OCI-LY3 (cell line): ENCODE results near the gene NDUFAF5.

Experiments
- H2AFZ ChIP-seq: fragments of 200-600, 300-600 bp; shearing (Covaris generic); 2 replicates; pipeline ENCODE4 v1.6.0; 2014; ENCODE audit warnings: antibody characterized with exemption, low read depth, low read length
- H3K27ac ChIP-seq: fragments of 200-600, 300-600 bp; sonication (generic); 2 replicates; pipeline ENCODE4 v1.5.1; 2014; ENCODE audit warnings: mild to moderate bottlenecking, low read length, moderate library complexity, mixed read lengths
- H3K27me3 ChIP-seq: fragments of 200-600, 300-600 bp; sonication (generic); 2 replicates; pipeline ENCODE4 v1.6.1; 2014; ENCODE audit warnings: low read depth, low read length, mixed read lengths
- H3K36me3 ChIP-seq: fragments of 200-600, 300-600 bp; sonication (generic); replicated peaks from 2 replicates; pipeline ENCODE3; 2014; ENCODE audit warnings: low read depth, low read length, mixed read lengths
- H3K4me1 ChIP-seq: fragments of 300-600, 200-600 bp; sonication (generic); 2 replicates; pipeline ENCODE4 v1.6.1; 2014; ENCODE audit warnings: low read length, mixed read lengths
- H3K4me2 ChIP-seq: fragments of 200-600, 300-600 bp; sonication (generic); 2 replicates; pipeline ENCODE4 v1.6.1; 2014; ENCODE audit warnings: low read length, mixed read lengths
- H3K4me3 ChIP-seq: fragments of 300-600, 200-600 bp; sonication (generic); 2 replicates; pipeline ENCODE4 v1.5.1; 2014; ENCODE audit warnings: antibody characterized with exemption, mild to moderate bottlenecking, low read length, moderate library complexity
- H3K79me2 ChIP-seq: fragments of 300-600, 200-600 bp; shearing (Covaris generic); 2 replicates; pipeline ENCODE4 v1.6.1; 2014; ENCODE audit warnings: mild to moderate bottlenecking, low read length, mixed read lengths
- H3K9ac ChIP-seq: fragments of 300-600, 200-600 bp; shearing (Covaris generic); 2 replicates; pipeline ENCODE4 v1.6.0; 2014; ENCODE audit warnings: mild to moderate bottlenecking, low read length, moderate library complexity
- H3K9me3 ChIP-seq: fragments of 200-600, 300-600 bp; shearing (Covaris generic); 2 replicates; pipeline ENCODE4 v1.6.1; 2014; ENCODE audit warnings: low read length, mixed read lengths; ENCODE audit not compliant: insufficient read depth
- H4K20me1 ChIP-seq: fragments of 200-600, 300-600 bp; sonication (generic); 2 replicates; pipeline ENCODE4 v1.6.1; 2016; ENCODE audit warnings: low read length, mixed read lengths; ENCODE audit not compliant: insufficient read depth
- EZH2phosphoT487 ChIP-seq: fragments of 200-600 bp; shearing (Covaris generic); IDR thresholded peaks from 2 replicates; pipeline ENCODE4 v1.6.1; 2018; ENCODE audit warnings: antibody characterized with exemption, mixed run types, low read depth
- TF ChIP-seq, protein P1 (sequence below): fragments of 200-600, 300-600 bp; sonication (generic); IDR thresholded peaks from 2 replicates; pipeline ENCODE4 v1.5.1; 2014; ENCODE audit warnings: antibody characterized with exemption, low read length, low read depth

The NDUFAF5 gene

DNA sequence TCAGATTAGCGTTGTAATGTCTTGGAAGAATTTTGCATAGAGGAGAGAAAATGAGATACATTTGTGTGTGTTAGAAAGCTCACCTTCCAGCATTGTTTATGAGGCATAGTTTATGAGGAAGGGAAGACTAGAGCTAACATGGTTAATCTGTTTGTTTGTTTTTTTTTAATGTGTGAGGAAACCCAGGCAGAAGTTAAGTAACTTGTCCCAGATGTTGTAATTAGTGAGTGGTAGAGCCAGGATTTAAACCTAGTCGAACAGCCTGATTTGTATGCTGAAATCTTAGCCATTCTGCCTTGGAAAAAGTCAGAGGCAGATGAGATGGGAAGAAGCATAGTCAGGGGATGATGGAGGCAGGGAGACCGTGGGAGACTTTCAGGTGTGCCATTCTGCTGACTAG lies 29.1 kb downstream of the NDUFAF5 start:
- H3K9me3 ChIP-seq: no peaks in the 10 kb centered on the region
- H3K4me1 ChIP-seq: no peaks in the 10 kb centered on the region
- no peak overlapping the region for H2AFZ ChIP-seq
- H3K27ac ChIP-seq: no peak overlapping the region
- H4K20me1 ChIP-seq: no peaks in the 10 kb centered on the region
- H3K27me3 ChIP-seq: no peaks in the 10 kb centered on the region
- no peak overlapping the region for H3K4me3 ChIP-seq
- H3K79me2 ChIP-seq: no peaks in the 10 kb centered on the region
- H3K36me3 ChIP-seq: peaks cover 75% of the 10 kb centered on the region
- H3K4me2 ChIP-seq: no peak overlapping the region
- TF ChIP-seq EZH2phosphoT487: no peak
- TF ChIP-seq, protein P1, sequence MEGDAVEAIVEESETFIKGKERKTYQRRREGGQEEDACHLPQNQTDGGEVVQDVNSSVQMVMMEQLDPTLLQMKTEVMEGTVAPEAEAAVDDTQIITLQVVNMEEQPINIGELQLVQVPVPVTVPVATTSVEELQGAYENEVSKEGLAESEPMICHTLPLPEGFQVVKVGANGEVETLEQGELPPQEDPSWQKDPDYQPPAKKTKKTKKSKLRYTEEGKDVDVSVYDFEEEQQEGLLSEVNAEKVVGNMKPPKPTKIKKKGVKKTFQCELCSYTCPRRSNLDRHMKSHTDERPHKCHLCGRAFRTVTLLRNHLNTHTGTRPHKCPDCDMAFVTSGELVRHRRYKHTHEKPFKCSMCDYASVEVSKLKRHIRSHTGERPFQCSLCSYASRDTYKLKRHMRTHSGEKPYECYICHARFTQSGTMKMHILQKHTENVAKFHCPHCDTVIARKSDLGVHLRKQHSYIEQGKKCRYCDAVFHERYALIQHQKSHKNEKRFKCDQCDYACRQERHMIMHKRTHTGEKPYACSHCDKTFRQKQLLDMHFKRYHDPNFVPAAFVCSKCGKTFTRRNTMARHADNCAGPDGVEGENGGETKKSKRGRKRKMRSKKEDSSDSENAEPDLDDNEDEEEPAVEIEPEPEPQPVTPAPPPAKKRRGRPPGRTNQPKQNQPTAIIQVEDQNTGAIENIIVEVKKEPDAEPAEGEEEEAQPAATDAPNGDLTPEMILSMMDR: no peak
- no peak overlapping the region for H3K9ac ChIP-seq

DNA sequence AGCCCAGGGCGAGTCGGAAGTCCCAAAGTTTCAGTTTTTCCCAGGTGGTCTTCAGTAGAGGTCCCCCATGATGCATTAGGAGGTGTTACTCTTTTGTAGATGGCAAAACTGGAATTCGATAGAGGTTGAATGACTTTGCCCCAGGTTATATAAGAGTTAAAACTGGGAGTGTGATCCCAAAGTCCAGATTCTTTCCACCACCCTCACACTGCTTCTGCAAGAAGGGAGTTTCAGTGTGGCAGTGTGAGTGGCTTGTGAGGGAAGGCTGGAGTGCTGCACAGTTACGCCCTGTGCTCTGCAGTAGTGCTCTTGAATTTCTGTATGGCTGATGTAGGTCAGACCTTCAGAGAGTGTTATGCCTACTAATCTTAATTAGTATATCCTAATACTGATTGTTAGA lies 29.8 kb downstream of the NDUFAF5 start:
- Histone ChIP-seq H3K9ac (no peak overlapping the region), H3K4me1 (no peaks in the 10 kb centered on the region), H3K36me3 (peaks cover 69% of the 10 kb centered on the region), H3K79me2 (no peaks in the 10 kb centered on the region), H3K27ac (no peak overlapping the region), H3K4me2 (no peak overlapping the region), H3K9me3 (no peaks in the 10 kb centered on the region), H3K27me3 (no peaks in the 10 kb centered on the region), H2AFZ (no peak overlapping the region), H3K4me3 (no peak overlapping the region), H4K20me1 (no peaks in the 10 kb centered on the region)
- TF ChIP-seq, protein P1: no peak
- no peak for TF ChIP-seq EZH2phosphoT487

DNA sequence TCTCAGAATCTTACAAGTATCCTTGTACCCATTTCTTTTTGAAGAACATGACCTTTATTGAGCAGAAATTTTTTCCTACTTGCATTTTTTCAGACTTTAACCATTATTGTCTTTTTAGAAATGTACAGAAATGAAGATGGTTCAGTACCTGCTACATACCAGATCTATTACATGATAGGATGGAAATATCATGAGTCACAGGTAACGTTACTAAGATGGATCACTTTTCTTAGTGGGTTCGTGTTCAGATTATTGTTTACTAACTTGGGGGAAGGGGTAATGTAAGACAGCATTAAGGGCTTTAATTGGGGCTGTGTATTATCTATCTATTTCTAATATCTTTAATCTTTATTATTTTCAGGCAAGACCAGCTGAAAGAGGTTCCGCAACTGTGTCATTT lies 31.9 kb downstream of the NDUFAF5 start:
- Histone ChIP-seq H3K9me3 (no peaks in the 10 kb centered on the region), H3K27me3 (no peaks in the 10 kb centered on the region), H3K36me3 (peaks cover 50% of the 10 kb centered on the region), H3K79me2 (no peaks in the 10 kb centered on the region), H3K4me2 (no peak overlapping the region), H3K27ac (no peak overlapping the region), H3K4me1 (no peaks in the 10 kb centered on the region), H3K4me3 (no peak overlapping the region), H3K9ac (no peak overlapping the region), H4K20me1 (no peaks in the 10 kb centered on the region), H2AFZ (no peak overlapping the region)
- TF ChIP-seq, protein P1: no peak
- TF ChIP-seq EZH2phosphoT487: no peak

- Histone ChIP-seq H3K27ac (no peak overlapping the region), H3K36me3 (peaks cover 47% of the 10 kb centered on the region), H4K20me1 (no peaks in the 10 kb centered on the region), H3K4me3 (no peak overlapping the region), H2AFZ (no peak overlapping the region), H3K9ac (no peak overlapping the region), H3K27me3 (no peaks in the 10 kb centered on the region), H3K4me1 (no peaks in the 10 kb centered on the region), H3K9me3 (no peaks in the 10 kb centered on the region), H3K4me2 (no peak overlapping the region), H3K79me2 (no peaks in the 10 kb centered on the region)
- no peak for TF ChIP-seq EZH2phosphoT487
- TF ChIP-seq, protein P1: no peak
These were observed 32.5 kb downstream of the NDUFAF5 start for GRCh38 chr20:13817342-13817741.
